K562 (cell line): ENCODE results near the gene FBXO46. TPM values are rescaled to one million over a fixed set of nuclear protein-coding genes. Genes with fewer than 3 reads are reported as not detected.

Source experiments
- CHD2 ChIP-seq: IDR thresholded peaks from 2 replicates; pipeline ENCODE4 v1.6.1; 2011; ENCODE audit warnings: low read depth, low read length
- CXXC5 ChIP-seq: fragments of 250-450 bp; sonication (Bioruptor Pico); IDR thresholded peaks from 2 replicates; pipeline ENCODE4 v1.8.0; 2022; ENCODE audit warnings: inconsistent platforms, mild to moderate bottlenecking, moderate library complexity
- ETV5 ChIP-seq: sonication (generic); formaldehyde crosslinking; IDR thresholded peaks from 2 replicates; pipeline ENCODE4 v1.4.0; 2020; ENCODE audit warnings: low read depth, mild to moderate bottlenecking, missing genetic modification reagents
- HMGN3 ChIP-seq: IDR thresholded peaks from 2 replicates; pipeline ENCODE4 v1.6.1; 2011; ENCODE audit warnings: borderline replicate concordance, low read depth, mild to moderate bottlenecking, mixed read lengths, low read length; ENCODE audit not compliant: insufficient read length; ENCODE audit errors: extremely low read depth
- ILF3 ChIP-seq: fragments of 450-650 bp; IDR thresholded peaks from 2 replicates; pipeline ENCODE4 v1.6.1; 2018; ENCODE audit warnings: antibody characterized with exemption, mild to moderate bottlenecking, moderate library complexity, borderline replicate concordance
- MEF2D ChIP-seq: conservative IDR thresholded peaks from 2 replicates; pipeline ENCODE4 v1.6.1; 2016; ENCODE audit warnings: low read depth, missing genetic modification characterization, missing compliant biosample characterization
- NONO ChIP-seq, 2 experiments: fragments of 200-400 bp in 1 of 2; fragments of 450-650 bp in 1 of 2; formaldehyde crosslinking in 1 of 2; IDR thresholded peaks; 2 replicates each; pipeline ENCODE4 v1.6.1; 2017; ENCODE audit warnings: low read depth in 2 of 2, mild to moderate bottlenecking in 2 of 2, moderate library complexity in 2 of 2, low read length in 1 of 2
- POLR2G ChIP-seq: fragments of 200-400 bp; formaldehyde crosslinking; IDR thresholded peaks from 2 replicates; pipeline ENCODE4 v1.6.1; 2017; ENCODE audit warnings: low read depth, mild to moderate bottlenecking, antibody characterized with exemption, low read length, moderate library complexity
- REST ChIP-seq, 2 experiments: fragments of 450-650 bp; formaldehyde crosslinking in 1 of 2; IDR thresholded peaks; 2 replicates each; pipeline versions ENCODE4 v1.4.0 to v1.6.1; 2014 to 2020; ENCODE audit warnings: mild to moderate bottlenecking in 2 of 2, borderline replicate concordance in 1 of 2, low read depth in 1 of 2
- SIN3B ChIP-seq: fragments of 450-650 bp; IDR thresholded peaks from 2 replicates; pipeline ENCODE4 v1.6.1; 2017; ENCODE audit warnings: low read depth, mild to moderate bottlenecking, moderate library complexity
- SMAD4 ChIP-seq: fragments of 250-450 bp; sonication (Bioruptor Pico); conservative IDR thresholded peaks from 2 replicates; pipeline ENCODE4 v1.8.0; 2021; ENCODE audit warnings: inconsistent platforms, mild to moderate bottlenecking, moderate library complexity
- TEAD1 ChIP-seq, 2 experiments: fragments of 450-650 bp in 1 of 2; sonication (generic) in 1 of 2; formaldehyde crosslinking; IDR thresholded peaks; 2 replicates each; pipeline versions ENCODE4 v1.4.0 to v1.8.0; 2020 to 2022; ENCODE audit warnings: mild to moderate bottlenecking in 2 of 2, missing genetic modification reagents in 1 of 2
- THAP12 ChIP-seq: fragments of 250-450 bp; sonication (Bioruptor Pico); IDR thresholded peaks from 2 replicates; pipeline ENCODE4 v1.9.0; 2021; ENCODE audit warnings: mild to moderate bottlenecking, inconsistent platforms
- VEZF1 ChIP-seq: fragments of 200-800 bp; sonication (Bioruptor generic); IDR thresholded peaks from 2 replicates; pipeline ENCODE4 v1.6.1; 2017; ENCODE audit warnings: missing genetic modification characterization, missing compliant biosample characterization
- polyA plus RNA-seq, 8 experiments: library from polyadenylated mRNA; depleted of rRNA in 4 of 8; stranded (reverse) in 5 of 8; unstranded in 3 of 8; fragments of >200 nt; fragmentation: Nextera tagmentation in 2 of 8; fragmentation: Illumina TruSeq in 1 of 8; extraction: Ambion mirVana in 2 of 8; extraction: Trizol in 1 of 8; gene quantifications; 2 replicates each; pipeline versions ENCODE4 v1.2.1 to v1.2.3, GENCODE V29; 2011 to 2014; ENCODE audit warnings: inconsistent platforms in 1 of 8, missing spikeins in 1 of 8
- total RNA-seq, 7 experiments: library from RNA; depleted of rRNA in 6 of 7; stranded (reverse); fragments of >200 nt in 6 of 7; fragmentation: Illumina TruSeq in 2 of 7; extraction: Trizol in 2 of 7; gene quantifications; 2 replicates each; pipeline versions ENCODE4 v1.2.1 to v1.2.3, GENCODE V29; 2011 to 2021; ENCODE audit warnings: low replicate concordance in 1 of 7

Gene FBXO46
- total and polyA plus RNA-seq, 9 of the 15 experiments (the other 6 are each of a cell fraction or from before 2014, with no cell fraction given), result 1.5 to 36.1 (median 7.3) TPM

GRCh38 chr19:45767881-45768654, 37.4 kb upstream of the FBXO46 start (continued):
- TF ChIP-seq REST (IDR thresholded peaks at IDR 0.05; ENCODE audit: borderline replicate concordance), result no peak
- 0 out of 2 replicates have a peak, but pooled peaks have one; percentile 67 for TF ChIP-seq REST (CRISPR knock-in tag; IDR thresholded peaks at IDR 0.05; ENCODE audit: low read depth)
- no peak for TF ChIP-seq ILF3
- peak in 1 of 2 experiments; percentile 27; a peak in 1 of 4 replicates for TF ChIP-seq TEAD1 (CRISPR knock-in tag; IDR thresholded peaks at IDR 0.05)
- TF ChIP-seq CXXC5 (CRISPR knock-in tag), result peak; percentile 54
- peak; percentile 81 for TF ChIP-seq POLR2G
- TF ChIP-seq SMAD4 (CRISPR knock-in tag), result peak; percentile 45; the same call in 1 of the 2 replicates
- no peak for TF ChIP-seq MEF2D (tag)
- no peak for TF ChIP-seq VEZF1 (CRISPR knock-in tag)
- TF ChIP-seq SIN3B, result 0 out of 2 replicates have a peak, but pooled peaks have one; percentile 23
- TF ChIP-seq ETV5, result no peak
- TF ChIP-seq HMGN3, result peak; percentile 18
- no peak; the same call in 1 of the 2 replicates for TF ChIP-seq THAP12 (CRISPR knock-in tag)
- no peak for TF ChIP-seq CHD2
- peak; percentile 49 to 70; a peak in 3 of 4 replicates for TF ChIP-seq NONO (IDR thresholded peaks at IDR 0.05; ENCODE audit: low read depth in 2 of 2, low read length in 1 of 2)
